ENCODE data around the gene CUX1. TPM values are rescaled to one million over a fixed set of nuclear protein-coding genes. Genes with fewer than 3 reads are reported as not detected.
A peak's percentile ranks its signal among the peaks of the same experiment; 100 is the strongest.

CUX1 gene
- total RNA-seq, 1 donor from 2014 or later: 50.6 TPM

DNA sequence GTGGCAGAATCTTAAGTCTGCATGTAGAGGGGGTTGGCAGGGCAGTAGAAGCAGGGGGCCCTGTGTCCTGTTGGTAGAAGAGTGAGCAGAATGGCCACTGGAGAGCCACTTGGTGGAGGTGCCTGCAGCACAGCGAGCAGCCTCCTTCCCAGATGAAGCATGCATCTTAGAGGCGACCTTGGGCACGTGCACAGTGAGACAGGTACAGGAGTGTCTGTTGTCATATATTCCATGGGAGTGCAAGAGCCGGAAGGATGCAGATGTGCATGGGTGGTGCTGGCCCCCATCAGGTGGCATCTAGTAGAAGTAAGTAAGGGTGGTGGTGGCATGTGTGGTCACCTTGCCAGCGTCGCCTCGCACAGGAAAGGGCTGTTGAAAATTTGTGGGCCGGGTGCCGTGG is 53.9 kb downstream of the CUX1 start:
- FAIRE-seq (no peak), DNase-seq (ENCODE audit: low read depth) (no peak)
- Mint-ChIP-seq H3K4me3 (ENCODE audit: unreplicated experiment) (no peak overlapping the region), H3K27me3 (ENCODE audit: low read depth, unreplicated experiment) (no peaks in the 10 kb centered on the region), H3K9me3 (ENCODE audit: unreplicated experiment) (no peaks in the 10 kb centered on the region), H3K36me3 (ENCODE audit: low read depth, unreplicated experiment) (peaks cover 11% of the 10 kb centered on the region), H3K27ac (ENCODE audit: unreplicated experiment) (no peak overlapping the region), H3K4me1 (ENCODE audit: low read depth, unreplicated experiment) (peaks cover 39% of the 10 kb centered on the region)
- H3K27ac ChIP-seq (ENCODE audit: low read depth, low read length): no peak overlapping the region
- no peak overlapping the region for H2AFZ ChIP-seq (ENCODE audit: low read depth, low read length)
- H3K79me2 ChIP-seq (ENCODE audit: insufficient read depth, low read length): peaks cover 79% of the 10 kb centered on the region
- no peaks in the 10 kb centered on the region for H3K27me3 ChIP-seq (ENCODE audit: insufficient read depth, low read length)
- H3K9ac ChIP-seq (ENCODE audit: low read length): no peak overlapping the region
- H3K4me2 ChIP-seq (ENCODE audit: low read length): no peak overlapping the region
- no peaks in the 10 kb centered on the region for H3K36me3 ChIP-seq (ENCODE audit: insufficient read depth, low read length)
- H3K4me1 ChIP-seq (ENCODE audit: insufficient read depth, low read length): peaks cover 4% of the 10 kb centered on the region
- H3K9me3 ChIP-seq (ENCODE audit: insufficient read depth, low read depth, low read length): no peaks in the 10 kb centered on the region
- H3K4me3 ChIP-seq (ENCODE audit: insufficient read depth, low read depth, low read length): no peak overlapping the region
- TF ChIP-seq, protein P1, sequence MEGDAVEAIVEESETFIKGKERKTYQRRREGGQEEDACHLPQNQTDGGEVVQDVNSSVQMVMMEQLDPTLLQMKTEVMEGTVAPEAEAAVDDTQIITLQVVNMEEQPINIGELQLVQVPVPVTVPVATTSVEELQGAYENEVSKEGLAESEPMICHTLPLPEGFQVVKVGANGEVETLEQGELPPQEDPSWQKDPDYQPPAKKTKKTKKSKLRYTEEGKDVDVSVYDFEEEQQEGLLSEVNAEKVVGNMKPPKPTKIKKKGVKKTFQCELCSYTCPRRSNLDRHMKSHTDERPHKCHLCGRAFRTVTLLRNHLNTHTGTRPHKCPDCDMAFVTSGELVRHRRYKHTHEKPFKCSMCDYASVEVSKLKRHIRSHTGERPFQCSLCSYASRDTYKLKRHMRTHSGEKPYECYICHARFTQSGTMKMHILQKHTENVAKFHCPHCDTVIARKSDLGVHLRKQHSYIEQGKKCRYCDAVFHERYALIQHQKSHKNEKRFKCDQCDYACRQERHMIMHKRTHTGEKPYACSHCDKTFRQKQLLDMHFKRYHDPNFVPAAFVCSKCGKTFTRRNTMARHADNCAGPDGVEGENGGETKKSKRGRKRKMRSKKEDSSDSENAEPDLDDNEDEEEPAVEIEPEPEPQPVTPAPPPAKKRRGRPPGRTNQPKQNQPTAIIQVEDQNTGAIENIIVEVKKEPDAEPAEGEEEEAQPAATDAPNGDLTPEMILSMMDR (IDR thresholded peaks at IDR 0.05; ENCODE audit: insufficient read depth, low read depth, low read length): no peak
- no peak for TF ChIP-seq EZH2 (IDR thresholded peaks at IDR 0.05; ENCODE audit: insufficient read depth, low read length)
- peaks cover 75% of the 10 kb centered on the region for H4K20me1 ChIP-seq (ENCODE audit: insufficient read depth, low read length)

DNA sequence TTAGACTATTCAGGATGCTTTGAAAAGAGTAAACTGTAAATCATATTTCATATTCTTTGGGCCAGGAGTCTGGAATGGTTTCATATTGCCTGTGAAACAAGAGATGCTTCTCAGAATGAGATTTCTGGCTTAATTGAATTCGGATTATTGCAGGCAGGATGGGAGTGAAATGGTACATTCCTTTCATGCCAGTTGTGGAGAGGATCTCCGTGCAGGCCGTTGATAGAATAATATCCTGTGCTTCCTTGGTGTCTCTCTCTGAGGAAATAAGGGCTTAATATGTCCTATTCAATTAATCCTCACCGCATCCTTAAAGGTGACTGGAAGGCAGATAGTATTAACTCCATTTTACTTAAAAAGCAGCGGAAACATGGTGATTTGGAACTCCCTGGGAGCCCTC is 56.6 kb downstream of the CUX1 start:
- Histone ChIP-seq H3K4me1 (ENCODE audit: insufficient read depth, low read length) (peaks cover 4% of the 10 kb centered on the region), H3K36me3 (ENCODE audit: insufficient read depth, low read length) (no peaks in the 10 kb centered on the region), H3K27me3 (ENCODE audit: insufficient read depth, low read length) (no peaks in the 10 kb centered on the region), H4K20me1 (ENCODE audit: insufficient read depth, low read length) (peaks cover 56% of the 10 kb centered on the region), H3K9me3 (ENCODE audit: insufficient read depth, low read depth, low read length) (no peaks in the 10 kb centered on the region), H2AFZ (ENCODE audit: low read depth, low read length) (no peak overlapping the region), H3K4me2 (ENCODE audit: low read length) (no peak overlapping the region), H3K27ac (ENCODE audit: low read depth, low read length) (no peak overlapping the region), H3K4me3 (ENCODE audit: insufficient read depth, low read depth, low read length) (no peak overlapping the region), H3K79me2 (ENCODE audit: insufficient read depth, low read length) (peaks cover 72% of the 10 kb centered on the region), H3K9ac (ENCODE audit: low read length) (no peak overlapping the region)
- Mint-ChIP-seq H3K9me3 (ENCODE audit: unreplicated experiment) (no peaks in the 10 kb centered on the region), H3K4me3 (ENCODE audit: unreplicated experiment) (no peak overlapping the region), H3K4me1 (ENCODE audit: low read depth, unreplicated experiment) (peaks cover 29% of the 10 kb centered on the region), H3K36me3 (ENCODE audit: low read depth, unreplicated experiment) (peaks cover 7% of the 10 kb centered on the region), H3K27ac (ENCODE audit: unreplicated experiment) (peak overlapping the region; percentile 59), H3K27me3 (ENCODE audit: low read depth, unreplicated experiment) (no peaks in the 10 kb centered on the region)
- FAIRE-seq (no peak), DNase-seq (ENCODE audit: low read depth) (no peak)
- TF ChIP-seq, protein P1 (IDR thresholded peaks at IDR 0.05; ENCODE audit: insufficient read depth, low read depth, low read length): no peak
- no peak for TF ChIP-seq EZH2 (IDR thresholded peaks at IDR 0.05; ENCODE audit: insufficient read depth, low read length)

DNA sequence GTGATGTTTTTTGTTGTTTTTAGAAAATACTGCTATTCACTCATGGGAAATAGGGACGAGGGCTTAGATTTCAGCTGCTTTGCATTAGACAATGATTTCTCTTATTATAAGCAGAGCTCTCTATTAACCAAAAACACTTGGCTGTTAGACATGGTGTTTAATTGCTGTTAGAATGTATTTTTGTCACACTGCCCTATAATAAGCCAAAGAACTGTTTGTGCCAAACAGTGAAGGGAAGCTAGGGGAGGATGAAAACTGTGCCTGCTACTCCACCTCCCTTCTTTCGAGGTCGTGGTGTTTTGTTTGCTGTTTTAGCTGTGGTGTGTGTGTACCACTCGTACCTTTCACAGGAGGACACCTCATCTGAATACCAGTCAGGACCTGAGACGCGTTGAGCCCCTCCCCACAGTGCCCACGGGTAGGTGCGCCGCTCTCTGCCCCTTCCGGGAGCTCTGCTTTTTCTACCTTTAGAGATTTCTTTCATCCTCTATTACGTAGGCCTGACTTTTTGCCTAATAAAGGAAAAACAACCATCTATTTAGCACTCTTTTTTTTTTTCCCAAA is 57.9 kb downstream of the CUX1 start:
- no peak overlapping the region for H3K9ac ChIP-seq (ENCODE audit: low read length)
- H3K27me3 ChIP-seq (ENCODE audit: insufficient read depth, low read length): no peaks in the 10 kb centered on the region
- no peak overlapping the region for H3K27ac ChIP-seq (ENCODE audit: low read depth, low read length)
- peaks cover 45% of the 10 kb centered on the region for H4K20me1 ChIP-seq (ENCODE audit: insufficient read depth, low read length)
- peaks cover 8% of the 10 kb centered on the region for H3K4me1 ChIP-seq (ENCODE audit: insufficient read depth, low read length)
- no peak overlapping the region for H3K4me2 ChIP-seq (ENCODE audit: low read length)
- no peak for FAIRE-seq
- H3K9me3 ChIP-seq (ENCODE audit: insufficient read depth, low read depth, low read length): no peaks in the 10 kb centered on the region
- DNase-seq (ENCODE audit: low read depth): no peak
- no peak overlapping the region for H3K27ac Mint-ChIP-seq (ENCODE audit: unreplicated experiment)
- H3K36me3 ChIP-seq (ENCODE audit: insufficient read depth, low read length): no peaks in the 10 kb centered on the region
- H3K9me3 Mint-ChIP-seq (ENCODE audit: unreplicated experiment): no peaks in the 10 kb centered on the region
- no peak overlapping the region for H3K4me3 Mint-ChIP-seq (ENCODE audit: unreplicated experiment)
- peaks cover 5% of the 10 kb centered on the region for H3K36me3 Mint-ChIP-seq (ENCODE audit: low read depth, unreplicated experiment)
- no peaks in the 10 kb centered on the region for H3K27me3 Mint-ChIP-seq (ENCODE audit: low read depth, unreplicated experiment)
- H3K4me1 Mint-ChIP-seq (ENCODE audit: low read depth, unreplicated experiment): peaks cover 26% of the 10 kb centered on the region
- no peak overlapping the region for H2AFZ ChIP-seq (ENCODE audit: low read depth, low read length)
- no peak overlapping the region for H3K4me3 ChIP-seq (ENCODE audit: insufficient read depth, low read depth, low read length)
- H3K79me2 ChIP-seq (ENCODE audit: insufficient read depth, low read length): peaks cover 69% of the 10 kb centered on the region
- TF ChIP-seq, protein P1 (IDR thresholded peaks at IDR 0.05; ENCODE audit: insufficient read depth, low read depth, low read length): no peak
- no peak for TF ChIP-seq EZH2 (IDR thresholded peaks at IDR 0.05; ENCODE audit: insufficient read depth, low read length)

All from astrocyte (in vitro differentiated cells and primary cell).